A204.1 (cell line): Measurements from ENCODE around the gene CLCF1.

Experiments
- FAIRE-seq: peaks from 2 replicates; lab custom pipeline; 2012; peaks lifted over from hg19 to GRCh38; lab: Jason Lieb, UNC

The CLCF1 gene

DNA sequence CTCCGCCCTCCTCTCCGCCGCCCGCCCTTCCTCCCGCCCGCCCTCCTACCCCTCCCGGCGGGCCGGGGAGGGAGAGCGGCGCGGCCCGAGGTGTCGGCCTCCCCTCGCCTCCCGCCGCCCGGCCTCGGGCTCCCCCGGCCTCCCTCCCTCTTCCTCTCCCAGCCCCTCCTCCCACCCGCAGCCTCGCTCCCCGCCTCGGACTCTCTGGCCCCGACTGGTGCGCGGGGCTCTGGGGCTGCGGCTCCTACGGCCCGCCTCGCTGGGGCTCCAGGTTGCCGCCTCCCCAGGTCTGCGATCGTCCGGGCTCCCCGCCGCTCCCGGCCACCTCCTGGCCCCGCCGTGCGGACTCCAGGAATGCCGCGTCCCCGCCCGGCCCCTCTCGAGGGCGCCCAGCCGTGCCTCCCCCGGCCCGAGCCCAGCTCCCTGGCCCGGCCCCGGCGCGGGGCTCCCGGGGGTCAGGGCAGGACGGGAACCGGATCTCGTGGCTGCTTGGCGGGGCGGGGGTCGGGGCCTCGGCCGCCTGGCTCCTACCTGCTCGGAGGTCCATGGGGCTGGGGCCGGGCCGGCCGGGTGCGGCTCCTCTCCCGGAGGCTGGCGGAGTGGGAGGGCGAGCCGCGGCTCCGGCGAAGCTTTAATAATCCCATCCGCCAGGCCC is at the start of gene CLCF1:
Gene CLCF1 (minus strand): TSS at position 606 of the 655 bp plus-strand sequence. CDS start 59 bp downstream, at position 547.
- no peak for FAIRE-seq

DNA sequence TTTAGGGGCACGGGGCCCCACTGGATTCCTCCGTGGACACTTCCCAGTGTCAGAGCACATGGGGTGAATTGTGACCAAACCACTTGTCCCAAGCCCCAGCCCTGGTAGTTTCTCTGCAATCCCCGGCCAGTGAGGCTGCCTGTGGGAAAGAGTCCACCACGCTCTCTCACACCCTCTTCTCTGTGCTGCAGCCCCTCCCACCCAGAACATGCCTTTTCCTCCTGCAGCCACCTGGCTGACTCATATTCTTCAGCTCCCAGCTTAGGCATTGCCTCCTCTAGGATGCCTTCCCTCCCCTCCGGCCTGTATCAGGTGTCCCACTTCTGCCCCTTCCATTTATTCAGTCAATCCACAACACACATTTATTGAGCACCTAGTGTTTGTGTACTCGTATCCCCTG is 49.5 kb upstream of the CLCF1 start:
- FAIRE-seq = no peak

DNA sequence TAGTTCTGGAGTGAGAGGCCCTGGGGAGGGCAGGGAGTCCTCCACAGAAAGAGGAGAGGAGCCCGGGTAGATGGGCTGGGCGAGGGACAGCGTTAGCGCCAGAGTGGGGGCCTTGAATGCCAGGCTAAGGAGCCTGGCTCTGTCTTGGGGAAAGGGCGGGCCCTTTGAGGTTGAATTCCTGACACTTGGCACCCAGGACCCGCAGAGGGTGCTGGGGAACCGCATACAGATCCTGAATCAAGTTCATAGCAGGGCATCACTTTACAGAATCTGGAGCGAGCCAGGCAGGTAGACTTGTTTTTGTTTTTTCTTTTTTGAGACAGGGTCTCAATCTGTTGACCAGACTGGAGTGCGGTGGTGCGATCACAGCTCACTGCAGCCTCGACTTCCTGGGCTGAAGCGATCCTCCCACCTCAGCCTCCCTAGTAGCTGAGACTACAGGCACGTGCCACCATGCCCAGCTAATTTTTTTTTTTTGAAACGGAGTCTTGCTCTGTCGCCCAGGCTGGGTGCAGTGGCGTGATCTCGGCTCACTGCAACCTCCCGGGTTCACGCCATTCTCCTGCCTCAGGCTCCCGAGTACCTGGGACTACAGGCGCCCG is 48.1 kb upstream of the CLCF1 start:
- no peak for FAIRE-seq

DNA sequence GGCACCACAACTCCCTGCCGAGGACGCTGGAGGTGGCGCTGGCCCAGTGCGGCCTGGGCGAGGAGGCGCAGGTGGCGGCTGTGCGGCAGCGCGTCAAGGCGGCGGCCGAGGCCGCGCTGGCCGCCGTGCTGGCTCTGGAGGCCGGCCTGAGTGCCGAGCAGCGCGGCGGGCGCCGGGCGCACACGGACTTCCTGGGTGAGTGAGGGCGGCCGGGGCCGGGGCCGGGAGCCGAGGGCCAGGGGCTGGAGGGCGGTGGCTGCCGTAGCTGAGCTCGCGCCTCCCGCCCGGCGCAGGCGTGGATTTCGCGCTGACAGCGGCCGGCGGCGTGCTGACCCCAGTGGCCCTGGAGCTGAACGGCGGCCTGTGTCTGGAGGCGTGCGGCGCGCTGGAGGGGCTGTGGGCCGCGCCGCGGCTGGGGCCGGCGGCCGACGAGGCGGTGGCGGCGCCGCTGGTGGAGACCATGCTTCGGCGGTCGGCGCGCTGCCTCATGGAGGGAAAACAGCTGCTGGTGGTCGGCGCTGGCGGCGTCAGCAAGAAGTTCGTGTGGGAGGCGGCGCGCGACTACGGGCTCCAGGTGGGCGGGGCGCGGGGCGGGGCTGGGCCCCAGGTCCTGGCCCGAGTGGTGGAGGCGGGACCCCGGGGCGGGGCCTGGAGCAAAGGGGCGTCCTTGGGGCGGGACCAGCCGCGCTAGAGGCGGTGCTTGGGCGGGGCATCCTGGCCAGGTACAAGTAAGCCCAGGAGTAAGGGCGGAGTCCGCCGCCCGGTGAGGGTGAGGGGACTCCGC is 47.4 kb upstream of the CLCF1 start:
- no peak for FAIRE-seq

DNA sequence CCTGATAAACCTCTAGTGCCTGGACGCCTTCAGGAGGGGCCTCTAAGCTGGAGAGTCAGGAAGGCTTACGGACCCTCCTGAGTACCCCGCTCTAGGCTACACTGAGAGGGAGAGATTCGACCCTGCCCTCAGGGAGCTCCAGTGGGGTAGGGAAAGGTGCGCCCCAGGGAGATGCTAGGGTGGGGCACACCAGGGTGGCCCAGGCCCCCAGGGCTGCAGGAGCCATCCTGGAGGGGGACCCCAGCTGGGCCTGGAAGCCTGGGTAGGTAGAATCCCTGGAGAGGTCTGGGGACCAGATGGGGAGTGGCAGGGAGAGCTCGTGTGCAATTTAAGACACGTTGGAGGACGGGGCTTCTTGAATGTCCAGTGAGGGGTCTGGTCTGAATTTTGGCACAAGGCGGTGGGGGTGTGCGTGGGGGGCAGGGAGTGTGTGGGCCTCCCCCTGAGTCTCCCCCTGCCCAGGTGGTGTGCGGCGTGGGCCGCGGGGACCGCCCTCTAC is 46.8 kb upstream of the CLCF1 start:
- no peak for FAIRE-seq

DNA sequence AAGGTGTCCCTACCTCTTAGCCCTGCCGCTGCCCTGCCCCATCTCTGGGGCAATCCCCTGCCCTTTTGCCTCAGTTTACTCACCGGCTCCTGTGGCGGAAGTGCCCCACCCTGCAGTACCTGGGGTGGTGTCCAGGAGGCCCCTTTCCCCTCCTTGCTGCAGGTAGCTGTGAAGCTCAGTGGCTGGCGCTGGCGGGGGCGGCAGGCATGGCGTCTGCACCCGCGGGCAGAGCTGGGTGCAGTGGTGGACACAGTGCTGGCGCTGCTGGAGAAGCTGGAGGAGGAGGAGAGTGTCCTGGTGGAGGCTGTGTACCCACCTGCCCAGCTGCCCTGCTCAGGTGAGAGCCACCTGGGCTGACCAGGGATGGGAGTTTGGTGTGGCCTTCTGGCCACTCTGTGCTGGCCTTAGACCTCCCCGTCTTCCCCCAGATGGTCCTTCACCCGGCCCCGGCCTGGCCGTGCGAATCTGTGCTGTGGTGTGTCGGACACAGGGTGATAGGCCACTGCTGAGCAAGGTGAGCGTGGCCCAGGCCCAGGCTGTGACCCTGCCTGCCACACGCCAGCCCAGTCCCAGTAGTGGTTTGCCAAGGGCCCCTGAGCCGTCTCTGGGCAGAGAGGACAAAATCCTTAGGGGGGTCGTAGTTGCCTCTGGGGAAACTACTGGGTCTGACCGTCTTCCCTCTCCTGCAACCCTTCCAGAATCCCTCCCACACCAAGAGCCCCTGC is 46.1 kb upstream of the CLCF1 start:
- FAIRE-seq = no peak

DNA sequence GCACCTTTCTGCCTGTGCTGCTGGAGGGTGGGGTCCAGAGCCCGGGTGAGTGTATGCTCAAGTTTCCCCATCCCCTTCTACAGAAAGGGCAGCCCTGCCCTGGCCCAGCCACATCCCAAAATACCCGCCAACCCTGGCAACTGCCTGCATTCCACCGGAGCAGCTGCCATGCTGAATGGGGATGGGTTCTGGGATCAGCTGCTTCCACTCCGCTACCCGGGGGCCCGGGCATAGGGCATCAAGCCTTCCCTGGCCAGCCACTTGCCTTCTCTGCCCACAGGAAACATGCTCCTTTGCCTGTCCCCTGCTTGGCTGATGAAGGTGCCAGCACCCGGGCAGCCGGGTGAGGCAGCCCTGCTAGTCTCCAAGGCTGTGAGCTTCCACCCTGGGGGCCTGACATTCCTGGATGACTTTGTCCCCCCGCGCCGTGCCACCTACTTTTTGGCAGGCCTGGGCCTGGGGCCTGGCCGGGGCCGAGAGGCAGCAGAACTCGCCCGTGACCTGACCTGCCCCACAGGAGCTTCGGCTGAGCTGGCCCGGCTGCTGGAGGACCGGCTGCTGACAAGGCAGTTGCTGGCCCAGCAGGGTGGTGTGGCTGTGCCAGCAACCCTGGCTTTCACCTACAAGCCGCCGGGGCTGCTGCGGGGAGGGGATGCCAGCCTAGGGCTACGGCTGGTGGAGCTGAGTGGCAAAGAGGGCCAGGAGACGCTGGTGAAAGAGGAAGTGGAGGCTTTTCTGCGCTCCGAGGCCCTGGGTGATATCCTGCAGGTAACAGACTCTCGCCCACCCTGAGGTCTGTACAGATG is 45.3 kb upstream of the CLCF1 start:
- no peak for FAIRE-seq

DNA sequence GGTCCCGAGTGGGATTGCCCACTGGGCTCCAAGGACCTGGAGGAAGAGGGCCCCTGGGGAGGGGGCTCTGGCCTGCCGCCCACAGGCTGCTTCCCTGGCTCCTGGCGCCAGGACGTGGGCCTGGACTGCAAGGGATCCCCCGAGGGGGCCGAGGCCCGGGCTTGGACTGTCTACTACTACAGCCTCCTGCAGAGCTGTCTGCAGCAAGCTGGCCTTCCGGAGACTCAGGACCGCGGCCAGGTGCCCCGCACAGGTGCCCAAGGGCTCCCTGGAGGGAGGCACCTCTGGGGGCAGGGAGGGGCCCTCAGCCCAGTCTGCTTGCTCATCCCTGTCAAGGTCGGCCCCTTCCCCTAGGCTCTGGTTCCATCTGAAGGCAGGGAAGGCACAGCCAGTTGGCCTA is 44.0 kb upstream of the CLCF1 start:
- FAIRE-seq = no peak

DNA sequence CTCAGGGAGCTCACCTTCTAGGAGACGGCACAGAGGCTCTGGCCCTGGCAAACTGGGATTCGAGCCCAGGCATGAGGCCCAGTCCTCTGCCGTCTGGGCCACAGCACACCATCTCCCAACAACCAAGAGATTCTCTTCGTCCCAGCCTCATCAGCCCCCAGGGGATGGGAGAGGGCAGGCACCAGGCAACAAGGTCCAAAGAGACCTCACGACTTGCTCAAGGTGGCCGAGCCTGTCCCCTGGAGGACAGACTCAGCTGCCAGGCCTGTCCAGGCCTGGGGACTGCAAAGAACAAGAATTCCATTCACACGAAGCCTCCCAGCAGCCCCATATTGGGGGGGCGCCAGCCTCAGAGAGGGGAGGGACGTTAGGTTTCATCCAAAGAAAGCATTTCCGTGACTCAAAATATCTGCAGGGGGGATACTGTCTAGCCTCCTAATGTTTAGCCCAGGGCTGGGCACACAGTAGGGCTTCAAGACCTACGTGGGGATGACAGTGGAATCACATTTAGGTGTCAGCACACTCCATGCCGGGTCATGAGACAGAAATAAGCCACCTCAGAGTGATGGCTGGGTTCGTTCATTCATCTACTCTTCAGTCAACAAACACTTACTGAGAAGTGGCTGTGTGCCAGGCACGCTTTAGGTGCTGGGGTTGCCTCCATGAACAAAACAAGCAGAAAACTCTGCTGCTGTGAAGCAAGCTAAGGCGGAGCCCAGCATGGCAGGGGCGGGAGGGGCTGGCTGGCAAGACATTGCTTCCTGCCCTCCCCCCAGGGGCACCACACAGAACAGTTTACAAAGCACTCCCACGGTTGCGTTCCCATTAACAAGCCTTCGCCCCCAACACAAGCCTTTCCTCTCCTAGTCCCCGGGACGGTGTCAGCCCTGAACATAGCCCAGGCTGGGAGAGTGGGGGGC is 43.3 kb upstream of the CLCF1 start:
- no peak for FAIRE-seq

DNA sequence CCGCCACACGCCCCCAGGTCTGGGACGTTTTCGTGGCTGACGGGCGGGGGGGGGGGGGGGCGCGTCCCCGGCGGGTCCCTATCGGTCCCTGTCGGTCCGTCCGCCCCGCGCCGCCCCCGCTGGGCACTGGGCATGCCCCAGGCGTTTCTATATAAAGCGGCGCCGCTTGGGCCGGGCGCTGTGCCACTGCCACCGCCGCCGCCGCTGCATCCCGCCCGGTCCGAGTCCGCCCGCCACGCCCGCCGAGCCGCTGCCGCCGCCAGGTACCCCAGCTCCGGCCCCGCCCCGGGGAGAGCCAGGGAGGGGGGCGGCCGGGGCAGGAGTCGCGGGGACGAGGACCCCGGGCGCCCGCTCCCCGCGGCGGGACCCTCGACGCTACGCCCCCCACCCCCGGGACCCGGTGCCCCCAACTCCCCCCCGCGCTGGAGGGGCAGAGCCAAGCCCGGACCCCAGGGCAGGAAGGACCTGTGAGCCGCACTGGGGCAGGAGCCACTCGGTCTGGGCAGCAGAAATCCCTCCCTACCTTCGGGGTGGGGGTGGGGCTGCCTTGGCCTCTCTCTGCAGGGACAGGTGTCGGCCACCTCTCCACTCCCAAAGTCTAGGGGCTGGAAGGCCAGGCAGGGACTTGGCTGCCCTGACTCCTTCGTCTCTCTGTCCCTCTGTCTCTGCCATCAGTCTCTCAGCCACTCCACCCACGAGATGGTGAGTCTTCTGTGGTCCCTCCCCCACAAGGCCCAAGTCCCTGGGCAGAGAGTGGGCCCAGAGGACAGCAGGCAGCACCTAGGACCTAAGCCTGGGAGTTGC is 42.3 kb upstream of the CLCF1 start, which contains the start of gene CARNS1:
Gene CARNS1 (plus strand): TSS at position 178 of the 804 bp plus-strand sequence. CDS start 522 bp downstream, at position 700.
- FAIRE-seq = no peak

DNA sequence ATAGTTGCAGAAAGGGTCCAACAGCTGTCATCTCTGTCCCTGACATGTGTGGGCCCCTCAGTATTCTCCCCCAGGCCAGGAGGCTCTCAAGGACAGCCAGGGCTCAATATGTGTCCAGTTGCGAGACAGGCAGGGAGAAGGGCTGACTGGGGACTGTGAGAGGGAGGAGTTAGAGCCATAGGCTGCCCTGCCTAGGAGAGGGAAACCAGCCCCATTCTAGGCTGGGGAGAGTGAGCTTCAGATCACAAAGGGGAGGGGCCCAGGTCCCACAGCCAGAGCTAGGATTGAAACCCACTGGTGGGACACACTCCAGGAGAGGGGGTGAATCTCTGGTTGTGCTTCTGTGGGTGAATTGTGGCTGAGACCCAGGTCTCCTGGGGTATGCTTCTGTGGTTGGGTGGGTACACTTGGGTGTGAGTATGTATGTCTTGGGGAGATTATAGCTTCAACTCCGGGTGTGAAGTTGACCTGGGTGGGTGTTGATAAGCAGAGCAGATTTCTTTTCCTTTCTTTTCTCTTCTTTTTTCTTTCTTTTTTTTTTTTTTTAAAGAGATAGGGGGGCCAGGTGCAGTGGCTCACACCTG is 40.0 kb upstream of the CLCF1 start:
- no peak for FAIRE-seq

DNA sequence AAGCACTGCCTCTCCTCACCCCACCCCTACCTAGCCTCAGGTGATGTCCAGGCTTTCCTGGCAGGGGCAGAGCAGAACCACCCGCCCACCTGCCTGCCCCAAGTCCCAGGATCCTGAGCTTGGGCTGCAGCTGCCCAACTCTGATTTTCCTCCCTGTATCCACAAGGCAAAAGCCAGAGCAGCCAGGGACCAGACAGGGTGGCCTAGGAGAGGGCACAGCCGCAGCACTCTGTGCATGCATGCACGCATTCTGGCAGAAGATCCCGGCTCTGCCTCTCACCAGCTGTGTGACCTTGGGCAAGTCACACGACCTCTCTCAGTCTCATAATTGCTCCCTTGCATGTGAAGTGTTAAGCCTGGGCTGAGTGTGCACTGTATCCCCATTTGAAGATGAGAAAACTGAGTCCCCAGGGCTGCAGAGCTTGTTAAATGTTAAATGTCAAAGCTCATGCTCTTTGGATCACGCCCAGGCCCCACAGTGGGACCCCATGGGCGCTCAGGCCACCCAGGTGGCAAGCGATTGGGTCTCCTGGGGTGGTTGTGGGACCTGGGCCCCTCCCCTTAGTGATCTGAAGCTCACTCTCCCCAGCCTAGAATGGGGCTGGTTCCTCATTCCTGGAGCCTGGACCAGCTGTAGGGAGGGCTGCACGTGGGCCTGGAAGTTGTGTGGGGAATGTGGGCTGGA is 39.2 kb upstream of the CLCF1 start:
- no peak for FAIRE-seq

DNA sequence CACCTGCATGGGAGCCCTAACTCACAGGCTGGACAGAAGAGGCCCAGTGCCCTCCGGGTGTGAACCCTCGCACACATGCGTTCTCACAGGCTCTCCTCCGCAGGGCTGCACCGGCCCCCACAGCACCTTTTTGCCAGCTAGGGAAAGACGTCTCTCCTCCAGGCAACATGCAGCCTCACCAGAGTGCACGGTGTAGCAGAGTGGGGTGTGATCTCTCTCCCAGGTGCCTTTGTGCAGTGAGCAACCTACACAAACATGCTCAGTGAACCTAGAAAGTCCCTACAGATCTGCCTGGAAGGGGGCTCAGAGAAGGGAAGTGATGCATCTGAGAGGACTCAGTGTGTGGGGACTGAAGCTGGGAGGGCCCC is 38.4 kb upstream of the CLCF1 start:
- FAIRE-seq = no peak

DNA sequence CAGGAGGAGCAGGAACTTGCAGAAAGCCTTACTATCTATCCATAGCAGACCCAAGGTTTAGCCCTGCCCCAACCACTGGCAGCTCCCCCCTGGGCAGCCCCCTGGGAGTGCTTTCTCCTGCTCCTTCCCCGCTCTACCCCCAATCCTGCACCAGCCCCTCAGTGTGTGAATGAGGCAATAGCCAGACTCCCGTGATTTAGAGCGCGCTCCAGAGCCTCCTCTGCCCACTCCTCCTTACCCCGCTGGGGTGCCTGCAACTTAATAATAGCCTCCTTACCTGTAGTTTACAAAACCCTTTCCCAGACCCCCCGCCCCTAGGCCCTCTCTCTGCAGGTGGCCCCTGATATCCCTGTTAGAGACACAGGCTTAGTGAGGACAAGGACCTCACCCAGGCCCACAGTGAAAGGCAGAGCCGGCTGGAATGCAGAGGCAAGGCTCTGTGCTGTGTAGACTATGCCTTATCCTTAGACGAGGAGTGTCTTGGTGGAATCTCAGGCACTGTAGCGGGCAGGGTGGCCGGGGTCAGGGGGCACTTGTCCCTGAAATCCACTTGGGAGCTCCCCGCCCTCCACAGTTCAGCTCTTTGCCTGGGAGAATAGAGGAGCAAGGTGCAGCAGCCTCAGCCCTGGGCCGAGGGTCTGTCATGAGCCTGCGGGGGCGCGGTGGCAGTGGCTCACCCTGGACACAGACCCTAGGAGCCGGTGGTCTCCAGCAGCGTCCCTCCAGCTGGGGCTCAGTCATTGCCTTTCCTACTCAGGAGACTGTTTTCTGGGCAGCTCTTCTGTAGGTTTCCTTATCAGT is 37.8 kb upstream of the CLCF1 start:
- FAIRE-seq = no peak

DNA sequence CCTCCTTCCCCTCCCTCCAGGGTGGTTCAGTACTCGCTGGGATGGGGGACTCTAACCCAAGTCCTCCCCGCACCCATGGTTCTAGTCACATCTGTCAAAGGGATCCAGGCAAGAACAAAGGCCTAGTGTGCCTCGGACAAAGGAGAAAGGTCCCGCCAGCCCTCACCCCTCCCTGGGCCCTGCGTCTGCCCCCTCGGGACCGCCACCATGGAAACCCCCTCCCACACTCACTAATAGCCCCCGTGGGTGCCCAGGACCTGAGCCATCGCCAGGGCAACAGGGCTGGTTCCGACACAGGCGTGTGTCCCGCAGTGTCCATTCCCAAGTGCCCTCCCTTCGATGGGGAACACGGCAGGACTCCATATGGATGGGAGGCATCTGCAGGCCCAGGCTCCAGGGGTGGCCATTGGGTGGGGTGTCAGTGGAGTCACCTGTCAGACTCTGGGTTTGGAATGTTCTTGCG is 37.0 kb upstream of the CLCF1 start:
- no peak for FAIRE-seq

DNA sequence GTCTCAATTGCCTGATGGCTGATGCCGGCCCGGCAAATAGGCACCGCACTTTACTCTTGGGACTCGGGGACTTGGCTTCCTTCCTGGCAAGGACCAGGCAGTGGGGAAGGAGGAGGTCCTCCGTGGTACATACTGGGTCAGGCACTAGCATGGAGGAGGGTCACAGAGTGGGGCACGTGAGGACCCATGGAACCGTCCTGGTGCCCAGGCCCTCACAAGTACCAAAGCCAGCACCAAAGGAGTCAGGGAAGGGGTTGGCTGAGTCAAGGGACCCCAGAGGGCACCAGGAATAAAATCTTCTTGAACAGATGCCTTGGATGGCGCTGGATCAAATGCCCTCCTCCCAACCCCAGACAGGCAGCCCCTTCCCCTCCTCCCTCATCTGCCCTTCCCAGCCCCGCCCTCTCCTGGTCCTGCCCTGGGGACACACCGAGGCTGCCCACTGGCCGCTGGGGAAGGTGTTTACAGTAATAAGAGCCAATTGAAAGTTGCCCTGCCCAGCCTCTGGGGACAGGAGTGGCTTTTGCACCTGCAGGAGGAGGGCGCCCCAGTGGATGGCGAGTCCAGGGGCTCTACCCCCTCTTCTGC is 36.5 kb upstream of the CLCF1 start:
- FAIRE-seq = no peak

DNA sequence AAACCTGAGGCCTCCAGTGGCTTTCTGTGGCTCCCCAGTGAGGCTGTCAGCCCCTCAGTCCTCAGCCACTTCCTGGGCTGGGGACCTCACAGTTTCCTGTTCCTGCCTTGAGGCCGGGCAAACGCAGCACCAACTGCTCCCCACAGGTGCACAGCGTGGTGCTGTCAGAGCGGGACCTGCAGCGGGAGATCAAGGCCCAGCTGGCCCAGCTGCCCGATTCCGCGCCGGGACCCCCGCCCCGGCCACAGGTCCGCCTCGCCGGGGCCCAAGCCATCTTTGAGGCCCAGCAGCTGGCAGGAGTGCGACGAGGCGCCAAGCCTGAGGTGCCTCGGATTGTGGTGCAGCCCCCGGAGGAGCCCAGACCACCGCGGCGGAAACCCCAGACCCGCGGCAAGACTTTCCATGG is 35.9 kb upstream of the CLCF1 start:
- no peak for FAIRE-seq
